GM04503 (cell line): ENCODE results near the gene AHCYL1.

Source experiments
- DNase-seq: peaks from one replicate; pipeline ENCODE4 v3.0.0-alpha.2; 2012; ENCODE audit warnings: low read depth

AHCYL1 gene

DNA sequence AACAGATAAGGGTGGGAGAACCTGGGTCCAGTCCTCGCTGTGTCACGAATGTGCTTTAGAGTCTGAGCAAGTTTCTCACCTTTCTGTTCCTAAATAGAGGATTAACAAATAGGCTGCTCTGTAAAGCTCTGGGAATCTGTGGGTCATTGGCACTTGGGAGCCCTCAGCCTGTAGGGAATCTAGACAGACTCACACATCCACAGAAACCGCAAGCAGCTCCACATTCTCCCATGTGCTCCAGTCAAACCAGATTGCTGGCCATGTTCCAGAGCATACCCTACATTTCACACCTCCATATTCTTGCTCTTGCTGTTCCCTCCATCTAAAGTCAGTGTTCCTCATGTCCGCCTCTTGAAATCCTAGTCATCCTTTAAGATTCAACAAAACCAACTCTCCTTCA is 7.8 kb upstream of the AHCYL1 start:
- DNase-seq = no peak

DNA sequence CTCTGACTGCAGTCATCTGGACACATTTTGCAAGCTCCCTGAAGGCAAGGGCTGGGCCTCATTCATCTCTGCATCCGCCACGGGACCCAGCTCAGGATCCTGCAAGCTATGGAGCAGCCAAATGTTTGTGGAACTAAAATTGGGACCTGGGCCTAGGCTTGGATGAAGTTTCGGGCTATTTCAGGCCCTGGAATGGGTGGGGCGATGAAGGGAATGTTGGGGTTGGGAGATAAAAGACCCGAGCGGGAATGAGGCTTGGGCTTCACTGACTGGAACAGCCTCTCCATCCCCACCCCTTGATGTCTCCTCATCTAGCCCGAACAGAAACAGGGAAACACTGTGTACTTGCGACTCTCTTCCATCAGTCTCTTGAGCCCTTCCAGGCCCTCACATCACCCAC is 7.3 kb upstream of the AHCYL1 start:
- no peak for DNase-seq

DNA sequence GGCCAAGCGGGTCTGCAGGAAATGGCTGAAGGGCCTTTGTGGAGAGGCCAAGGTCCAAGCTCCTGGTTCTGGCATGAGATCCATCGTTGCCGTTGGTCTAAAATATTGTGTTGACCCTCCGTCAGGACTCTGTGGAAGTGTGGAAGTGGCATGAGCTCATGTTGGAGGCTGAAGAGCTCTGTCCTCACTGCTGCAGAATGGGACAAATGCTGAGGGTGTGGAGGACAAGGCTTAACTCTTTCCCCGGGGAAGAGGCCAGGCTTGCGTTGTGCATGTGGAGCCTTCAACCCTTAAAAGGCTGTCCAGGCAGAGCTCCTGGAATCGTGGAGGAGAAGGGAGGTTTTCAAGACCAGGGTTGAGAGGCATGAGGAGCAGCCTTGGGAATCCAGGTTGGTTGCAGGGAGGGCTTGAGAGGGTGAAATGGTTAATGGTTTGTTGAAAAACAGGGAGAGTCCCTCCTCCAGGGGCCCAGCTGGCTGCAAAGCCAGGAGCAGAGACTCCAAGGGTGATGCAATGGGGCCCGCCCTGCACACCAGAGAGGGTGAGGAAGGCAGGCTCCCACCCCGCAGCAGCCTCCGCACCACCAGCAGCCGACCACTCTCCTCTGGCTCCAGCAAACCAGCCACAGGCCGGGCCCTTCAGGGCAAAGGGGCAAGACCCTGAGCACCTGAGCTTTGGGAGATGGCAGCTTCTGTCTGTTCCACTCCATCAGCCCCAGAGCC is 6.7 kb upstream of the AHCYL1 start:
- DNase-seq = no peak

DNA sequence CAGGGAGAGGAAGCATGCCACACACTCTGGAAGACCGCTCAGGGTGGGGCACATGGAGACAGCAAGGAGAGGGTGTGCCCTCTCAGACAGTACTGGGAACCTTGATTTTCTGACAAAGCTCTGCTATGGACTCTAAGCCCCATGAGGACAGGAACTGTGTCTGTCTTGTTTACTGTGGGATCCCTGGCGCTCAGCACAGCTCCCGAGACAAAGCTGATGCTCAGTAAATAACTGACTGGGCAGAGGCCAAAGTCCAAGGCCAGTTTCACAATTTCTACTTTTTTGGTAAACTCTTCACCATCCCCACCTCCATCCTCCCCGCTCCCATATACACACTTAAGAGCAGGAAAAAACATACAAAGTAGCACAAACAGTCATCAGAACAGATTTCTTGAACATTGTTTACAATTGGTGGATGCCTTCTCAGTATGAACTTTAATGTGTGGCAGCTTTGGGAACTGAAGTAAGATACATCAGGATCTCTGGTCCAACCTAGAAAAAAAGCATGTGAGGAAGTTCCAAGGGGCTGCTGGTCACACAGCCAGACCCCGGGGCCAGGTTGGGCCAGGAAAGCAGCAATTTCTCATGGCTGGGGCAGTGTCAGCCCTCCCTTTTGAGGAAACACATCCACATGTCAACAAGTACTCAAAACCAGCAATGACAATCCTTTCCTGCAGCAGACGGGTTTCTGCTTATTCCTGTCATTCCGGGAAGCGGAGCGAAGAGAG is 5.6 kb upstream of the AHCYL1 start:
- no peak for DNase-seq

DNA sequence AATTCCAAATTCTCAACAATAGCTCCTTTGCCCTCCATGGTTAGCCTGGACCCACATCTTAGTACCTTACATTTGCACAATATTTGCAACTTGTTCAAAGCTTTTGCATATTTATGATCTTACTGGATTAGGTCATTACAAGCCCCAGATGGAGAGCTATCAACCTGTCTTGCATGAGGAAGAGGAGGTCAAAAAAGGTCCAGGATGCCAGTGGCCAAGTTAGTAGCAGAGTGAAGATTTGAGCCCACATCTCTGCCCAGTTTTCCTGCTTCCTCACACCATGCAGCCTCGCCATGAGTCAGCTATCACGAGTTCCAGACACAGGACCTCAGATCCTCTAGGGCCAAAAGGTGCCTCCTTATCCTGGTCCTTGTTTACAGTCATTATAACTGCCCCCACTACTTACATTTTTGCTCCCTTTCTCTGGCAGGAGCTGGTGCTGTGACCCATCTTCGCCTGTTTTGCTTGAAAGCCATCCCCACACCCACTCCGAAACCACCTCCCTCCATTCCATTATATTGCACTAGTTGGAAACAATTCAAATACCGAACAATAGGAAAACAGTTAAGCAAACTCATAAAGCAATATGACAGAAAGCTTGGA is 5.0 kb upstream of the AHCYL1 start:
- peak; percentile 49 for DNase-seq

DNA sequence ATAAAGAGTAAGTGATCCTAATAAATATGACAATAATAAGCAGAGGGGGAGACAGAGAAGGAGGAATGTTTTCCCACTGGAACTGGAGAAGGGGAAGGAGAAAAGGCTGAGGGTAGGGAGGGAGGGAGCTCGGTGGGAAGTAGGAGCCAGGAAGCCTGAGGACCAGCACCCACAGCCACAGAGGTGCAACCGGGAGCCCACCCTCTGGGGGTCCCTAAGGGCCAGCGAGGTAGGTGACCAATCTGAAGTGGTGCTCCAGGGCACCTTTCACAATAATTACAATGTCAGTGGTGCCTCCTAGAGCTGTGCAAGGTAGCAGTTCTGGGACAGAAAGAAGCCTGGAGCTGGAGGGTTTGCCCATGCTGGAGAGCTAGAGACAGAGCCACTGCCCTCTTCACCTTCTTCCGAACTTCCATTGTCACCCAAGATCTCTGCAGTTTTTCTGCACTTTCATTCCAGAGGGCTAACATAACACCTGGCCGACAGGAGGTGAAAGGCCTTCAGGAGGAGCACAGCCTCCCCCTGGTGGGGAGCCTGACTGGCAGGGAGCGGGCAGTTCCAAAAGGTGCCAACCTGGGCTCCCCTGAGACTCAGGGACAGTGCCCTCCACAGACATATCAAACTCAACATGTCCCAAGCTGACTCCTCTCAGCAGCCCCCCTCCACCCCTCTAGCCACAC is 4.1 kb upstream of the AHCYL1 start:
- no peak for DNase-seq

DNA sequence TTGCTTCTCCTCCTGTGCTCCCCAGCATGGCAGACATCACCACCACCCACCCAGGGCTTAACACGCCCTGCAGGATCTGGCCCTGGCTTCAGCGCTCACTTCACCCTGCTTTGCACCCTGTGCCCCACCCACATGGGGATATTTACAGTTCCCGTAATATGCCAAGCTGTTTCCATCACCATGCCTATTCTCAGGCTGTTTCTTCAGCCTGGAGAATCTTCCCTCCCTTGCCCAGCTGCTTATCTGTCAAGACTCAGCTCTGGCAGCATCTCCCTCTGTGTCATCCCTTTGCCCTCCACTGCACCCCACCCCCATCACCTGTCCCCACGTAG is 3.6 kb upstream of the AHCYL1 start:
- DNase-seq = no peak

DNA sequence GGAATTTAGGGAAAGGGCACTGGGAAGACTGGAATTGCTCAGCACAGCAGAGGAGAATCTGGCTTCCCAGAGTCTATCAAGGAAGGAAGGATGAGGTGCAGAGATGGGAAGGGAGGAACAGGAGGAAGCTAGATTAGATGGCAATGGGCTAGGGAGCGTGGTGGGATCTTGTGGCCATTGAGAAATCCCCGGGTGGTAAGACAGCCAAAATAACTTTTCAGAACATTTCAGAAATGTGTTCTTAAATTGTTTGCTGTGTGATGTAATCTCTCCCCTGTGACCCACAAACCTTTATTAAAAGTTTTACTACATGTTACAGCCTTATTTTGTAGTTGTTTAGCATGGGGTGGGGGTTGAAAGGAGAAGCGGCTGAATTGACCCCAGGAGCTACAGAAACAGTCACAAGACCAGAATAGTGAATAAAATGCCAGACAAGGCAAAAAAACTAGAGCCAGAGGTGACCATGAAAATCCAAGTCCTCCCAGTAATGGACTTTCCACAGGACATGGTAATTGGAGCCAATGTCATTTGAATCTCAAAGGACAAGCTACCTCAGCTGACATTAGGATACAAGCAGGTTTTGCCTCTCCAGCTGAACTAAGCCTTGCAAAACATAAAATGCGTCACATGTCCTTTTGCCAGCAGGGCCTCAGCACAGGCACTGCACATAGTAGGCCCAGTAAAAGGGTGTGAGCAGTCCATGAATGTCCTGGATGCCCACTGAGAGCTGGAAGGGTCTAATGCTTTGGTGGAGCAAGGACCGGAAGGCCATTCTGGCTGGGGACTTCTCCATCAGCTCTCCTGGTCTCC is 980 bp upstream of the AHCYL1 start:
- no peak for DNase-seq

DNA sequence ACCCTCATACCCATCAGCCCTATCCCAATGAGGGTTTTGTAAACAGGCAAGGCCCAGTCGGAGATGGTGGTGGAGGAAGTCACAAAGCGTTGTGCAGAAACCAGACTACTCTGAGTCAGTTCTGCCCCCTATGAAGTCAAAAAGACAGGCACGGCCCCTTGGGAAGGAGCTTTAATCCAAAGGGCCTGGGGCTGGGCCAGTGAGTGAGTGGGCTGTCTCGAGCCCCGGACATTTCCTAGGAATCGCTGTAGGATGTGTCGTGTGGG is 442 bp upstream of the AHCYL1 start:
- DNase-seq = no peak

DNA sequence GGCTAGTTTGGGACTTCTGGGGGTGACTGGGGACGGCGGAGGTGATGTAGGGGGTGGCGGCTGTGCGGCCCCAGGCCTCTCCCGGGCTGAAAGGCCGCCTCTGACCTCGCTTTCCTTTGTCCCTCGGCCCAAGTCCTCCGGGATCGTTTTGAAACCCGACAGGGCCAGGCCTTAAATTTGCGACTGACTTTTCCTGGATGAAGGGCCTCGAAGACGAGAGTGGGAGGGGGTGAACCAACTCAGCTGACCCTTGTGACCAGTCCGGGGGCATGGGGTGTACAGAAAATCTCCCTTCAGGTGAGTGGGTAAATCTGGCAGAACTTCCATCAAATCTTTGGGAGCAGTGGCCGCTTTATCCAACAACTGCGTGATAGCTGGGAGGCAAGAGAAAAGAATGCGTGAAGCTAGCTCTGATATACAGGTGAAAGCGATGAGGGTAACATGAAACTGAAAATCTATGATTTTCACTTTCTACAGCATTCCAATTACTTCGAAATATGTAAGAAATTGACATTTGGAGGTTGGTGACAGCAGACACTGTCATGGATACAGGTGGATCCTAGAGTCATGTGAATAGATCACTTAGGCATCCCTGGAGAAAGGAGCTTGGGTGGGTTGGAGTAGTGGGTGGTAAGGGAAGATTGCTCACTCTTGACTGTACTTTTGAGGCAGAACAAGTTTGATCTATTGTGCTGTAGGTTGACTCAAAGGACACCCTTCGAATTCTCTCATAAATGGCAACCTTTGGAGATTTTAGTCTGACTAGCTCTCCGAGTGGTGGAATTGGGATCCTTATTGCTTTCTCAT is 885 bp downstream of the AHCYL1 start:
- DNase-seq = no peak

DNA sequence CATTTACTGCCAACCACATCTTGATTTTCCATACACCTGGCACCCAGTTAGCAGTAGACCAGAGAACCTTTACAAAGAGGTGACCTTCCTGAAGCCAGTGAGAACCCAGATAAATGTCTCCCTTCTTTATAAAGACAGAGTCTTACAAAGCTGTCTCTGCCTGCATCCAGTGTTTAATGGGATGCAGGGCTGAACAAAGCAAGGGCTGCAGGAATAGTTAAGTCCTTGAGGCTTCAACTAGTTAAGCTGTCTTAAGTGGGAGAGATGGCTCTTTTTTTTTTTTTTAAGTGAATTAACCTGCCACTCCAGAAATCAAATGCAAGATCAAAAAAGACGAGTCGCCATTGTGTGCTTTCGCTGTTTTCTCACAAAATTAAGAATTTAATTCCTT is 1.5 kb downstream of the AHCYL1 start:
- DNase-seq = no peak

DNA sequence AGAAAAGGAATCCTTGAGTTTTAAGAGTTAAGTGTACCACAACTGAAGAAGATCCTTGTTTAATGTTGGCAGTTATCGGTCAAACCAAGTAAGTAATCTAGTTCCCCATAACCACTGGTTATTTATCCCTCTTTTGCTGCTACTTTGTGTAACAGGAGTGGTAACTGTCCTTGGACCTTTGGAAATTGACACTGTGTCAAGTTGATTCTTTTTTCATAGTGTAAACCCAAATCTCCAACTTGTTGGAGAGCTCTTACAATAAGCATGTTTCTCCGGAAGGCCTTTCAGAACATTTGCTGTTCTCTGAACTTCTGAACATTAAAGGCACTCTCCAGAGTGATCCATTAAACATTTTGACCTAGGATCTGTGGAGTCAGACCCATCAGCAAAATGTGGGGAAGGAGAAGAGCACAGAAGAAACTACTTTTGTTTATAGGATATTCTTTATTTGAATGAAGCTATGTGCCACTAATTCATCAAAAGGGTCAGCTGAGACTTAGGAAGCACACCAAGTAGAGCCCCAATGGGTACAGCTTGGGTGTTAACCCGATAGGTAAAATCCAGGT is 3.9 kb downstream of the AHCYL1 start:
- no peak for DNase-seq

DNA sequence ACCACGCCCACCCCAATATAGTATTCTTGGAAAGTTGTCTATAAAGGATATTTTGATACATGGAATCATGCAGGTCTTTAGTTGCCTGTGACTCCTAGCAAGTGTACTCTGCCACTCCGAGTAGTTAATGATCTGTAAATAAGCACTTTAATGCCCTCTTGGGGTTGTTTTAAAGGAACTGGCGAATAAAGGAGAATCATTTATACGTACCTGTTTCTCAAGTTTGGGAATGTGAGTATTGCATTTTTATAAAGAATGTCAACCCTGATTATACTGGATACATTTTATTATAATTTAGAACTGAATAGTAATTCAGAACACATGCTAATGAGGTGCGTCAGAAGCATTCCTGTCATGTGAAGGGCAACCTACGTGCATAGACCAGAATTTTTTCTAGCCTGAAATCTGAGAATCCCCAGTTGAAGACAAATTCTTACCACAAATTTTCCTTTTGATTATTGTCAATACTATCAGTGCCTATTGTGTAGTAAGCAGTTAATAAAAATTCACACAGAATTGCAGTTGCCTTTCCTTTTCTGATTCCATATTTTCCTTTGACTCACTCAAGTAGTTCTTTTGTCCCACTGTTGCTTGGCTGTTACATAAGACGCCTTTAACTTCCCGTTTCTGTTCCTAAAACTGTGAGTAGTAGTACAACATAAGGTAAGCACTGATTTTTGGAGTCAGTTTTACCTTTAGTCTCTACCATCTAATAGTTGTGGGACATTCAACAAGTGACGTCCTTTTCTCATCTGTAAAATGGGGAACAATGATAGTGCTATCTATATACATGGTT is 5.1 kb downstream of the AHCYL1 start:
- no peak for DNase-seq

DNA sequence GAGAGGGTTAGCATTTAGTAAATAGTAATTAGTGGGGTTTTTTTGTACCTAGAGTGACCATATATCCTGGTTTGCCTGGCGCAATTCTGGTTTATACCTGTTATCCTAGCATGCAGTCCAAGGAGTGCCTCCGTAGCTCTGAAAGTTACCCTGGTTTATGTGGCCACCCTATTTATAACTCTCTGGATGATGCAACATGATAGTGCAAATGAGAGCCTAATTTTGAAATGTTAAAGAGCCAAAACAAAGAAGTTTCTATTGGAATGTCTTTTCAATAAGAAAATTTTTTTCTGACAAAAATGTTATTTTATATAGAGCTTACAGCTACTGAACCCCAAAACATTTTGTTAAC is 5.7 kb downstream of the AHCYL1 start:
- no peak for DNase-seq

DNA sequence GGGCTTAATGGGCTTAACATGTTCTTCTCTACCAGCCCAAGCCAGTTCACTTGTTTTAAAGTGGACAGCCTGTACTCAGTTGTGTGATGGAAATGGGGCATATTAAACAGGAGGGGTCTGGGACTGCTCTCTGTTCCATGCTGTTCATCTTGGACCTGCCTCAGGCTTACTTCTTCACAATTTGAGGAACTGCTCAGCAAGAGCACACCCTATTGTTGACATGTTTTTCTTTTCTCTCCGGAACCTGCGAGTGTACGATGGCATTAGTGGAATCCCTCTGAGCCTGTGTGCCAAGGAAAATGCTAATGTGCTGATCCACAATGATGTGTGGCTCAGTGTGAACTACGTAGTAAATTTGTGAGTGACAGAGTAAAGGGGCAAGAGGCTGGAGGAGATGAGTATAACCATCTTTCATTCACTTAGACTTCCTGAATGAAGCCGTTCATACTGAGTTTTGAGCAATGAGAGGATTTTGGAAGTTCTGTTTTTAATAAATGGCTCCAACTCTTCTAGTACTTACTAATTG is 6.9 kb downstream of the AHCYL1 start:
- no peak for DNase-seq

DNA sequence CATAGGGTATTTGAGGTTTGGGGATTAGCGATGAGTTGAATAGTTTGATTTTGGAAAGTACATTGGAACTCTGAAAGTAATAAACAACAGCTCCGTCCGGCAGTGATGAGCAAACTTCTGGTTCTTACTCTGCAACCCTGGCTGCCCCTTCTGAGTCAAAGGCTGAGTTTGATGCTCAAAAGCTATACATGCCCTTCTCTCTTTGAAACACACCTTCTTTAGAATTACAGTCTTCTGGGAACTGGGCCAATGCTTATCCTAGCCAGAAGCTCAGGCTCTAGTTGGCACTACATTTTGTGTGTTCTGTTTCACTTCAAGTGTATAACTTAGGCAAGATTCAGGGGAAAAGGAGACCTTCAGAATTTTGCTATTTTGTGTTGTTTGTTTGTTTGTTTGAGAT is 9.3 kb downstream of the AHCYL1 start:
- DNase-seq = no peak

DNA sequence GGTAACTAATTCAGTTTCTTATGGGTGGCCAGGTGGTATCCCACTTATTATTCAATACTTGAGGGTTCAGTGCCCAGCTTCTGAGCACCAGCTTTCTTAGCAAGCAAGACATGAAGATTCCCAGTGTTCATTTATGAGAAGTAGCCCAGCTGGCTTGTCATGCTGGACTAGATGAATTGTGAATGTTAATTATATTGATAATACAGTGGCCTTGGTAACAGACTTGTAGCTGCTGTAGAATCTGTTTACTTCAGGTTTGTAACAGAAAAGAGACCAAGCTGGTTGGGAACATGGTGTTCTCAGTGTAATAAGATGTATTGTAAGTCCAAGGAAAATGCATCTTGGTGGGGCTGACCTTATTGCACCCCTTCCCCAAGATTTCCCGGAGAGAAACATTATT is 10.1 kb downstream of the AHCYL1 start:
- DNase-seq = no peak

DNA sequence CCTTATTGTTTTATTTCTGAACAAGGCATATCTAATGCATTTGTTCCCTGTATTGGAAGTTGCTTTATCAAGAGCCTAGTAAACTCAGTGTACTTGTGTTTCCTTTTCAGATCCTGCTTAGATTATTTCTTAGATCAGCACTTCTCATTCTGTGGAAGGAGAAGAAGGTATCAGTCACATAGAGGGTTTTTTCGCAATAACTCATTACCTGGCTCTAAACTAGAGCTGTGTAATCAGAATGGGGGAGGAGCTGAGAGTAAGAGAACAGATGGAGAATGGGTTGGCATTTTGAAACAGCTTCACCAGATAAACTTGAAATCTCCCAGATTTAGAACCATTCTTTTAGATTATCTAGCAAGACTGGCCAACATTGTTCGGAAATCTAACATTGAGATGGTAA is 11.0 kb downstream of the AHCYL1 start:
- DNase-seq = no peak

DNA sequence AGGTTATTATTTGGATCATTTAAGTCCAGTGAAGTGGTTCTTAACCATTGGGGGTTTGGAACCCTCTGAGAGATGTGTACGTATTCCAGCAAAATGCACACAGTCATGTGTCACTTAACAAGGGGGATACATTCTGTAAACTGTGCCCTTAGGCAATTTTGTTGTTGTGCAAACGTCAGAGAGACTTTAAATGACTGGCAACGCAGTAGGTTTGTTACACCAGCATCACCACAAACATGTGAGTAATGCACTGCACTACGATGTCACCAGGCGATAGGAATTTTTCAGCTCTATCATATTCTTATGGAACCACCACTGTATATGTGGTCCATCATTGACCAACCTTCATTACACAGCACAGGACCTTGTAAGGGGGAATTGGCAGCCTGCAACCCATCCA is 11.9 kb downstream of the AHCYL1 start:
- DNase-seq = no peak

DNA sequence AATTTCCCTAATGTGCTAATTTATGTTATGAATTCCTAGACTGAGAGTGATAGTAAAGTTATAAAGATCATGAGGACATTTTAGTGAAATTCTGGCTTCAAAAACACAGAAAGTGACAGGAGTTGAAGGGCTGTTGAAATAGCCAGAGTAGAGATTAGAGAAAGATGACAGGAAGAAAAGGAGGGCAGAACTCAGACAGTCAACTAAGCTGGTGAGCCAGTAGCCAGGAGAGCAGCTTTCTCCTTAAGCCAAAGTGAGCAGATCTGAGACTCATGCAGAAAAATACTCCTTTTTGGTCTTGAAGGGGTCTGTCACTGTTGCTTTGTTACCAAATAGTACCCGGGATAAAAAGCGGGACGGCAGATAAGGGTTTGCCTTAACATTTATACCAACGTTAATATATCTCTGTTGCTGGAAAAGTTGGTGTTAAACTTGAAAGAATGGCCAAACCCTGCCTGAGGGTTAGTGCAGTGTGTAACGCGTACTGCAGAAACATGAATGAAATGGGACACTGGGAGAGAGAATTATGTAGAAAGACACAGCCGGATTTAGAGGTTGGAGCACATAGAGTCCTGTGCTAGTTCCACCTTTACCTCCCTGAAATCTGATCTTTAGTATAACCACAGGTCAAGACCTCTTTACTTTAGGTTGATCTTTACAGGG is 12.8 kb downstream of the AHCYL1 start:
- DNase-seq = no peak
